ENCODE results near the gene IRF4.
"Not testable (repeated sequence)": the region's sequence is repeated elsewhere in the genome, so short reads cannot be mapped to it uniquely, and the experiment has no call there.

Gene IRF4

DNA sequence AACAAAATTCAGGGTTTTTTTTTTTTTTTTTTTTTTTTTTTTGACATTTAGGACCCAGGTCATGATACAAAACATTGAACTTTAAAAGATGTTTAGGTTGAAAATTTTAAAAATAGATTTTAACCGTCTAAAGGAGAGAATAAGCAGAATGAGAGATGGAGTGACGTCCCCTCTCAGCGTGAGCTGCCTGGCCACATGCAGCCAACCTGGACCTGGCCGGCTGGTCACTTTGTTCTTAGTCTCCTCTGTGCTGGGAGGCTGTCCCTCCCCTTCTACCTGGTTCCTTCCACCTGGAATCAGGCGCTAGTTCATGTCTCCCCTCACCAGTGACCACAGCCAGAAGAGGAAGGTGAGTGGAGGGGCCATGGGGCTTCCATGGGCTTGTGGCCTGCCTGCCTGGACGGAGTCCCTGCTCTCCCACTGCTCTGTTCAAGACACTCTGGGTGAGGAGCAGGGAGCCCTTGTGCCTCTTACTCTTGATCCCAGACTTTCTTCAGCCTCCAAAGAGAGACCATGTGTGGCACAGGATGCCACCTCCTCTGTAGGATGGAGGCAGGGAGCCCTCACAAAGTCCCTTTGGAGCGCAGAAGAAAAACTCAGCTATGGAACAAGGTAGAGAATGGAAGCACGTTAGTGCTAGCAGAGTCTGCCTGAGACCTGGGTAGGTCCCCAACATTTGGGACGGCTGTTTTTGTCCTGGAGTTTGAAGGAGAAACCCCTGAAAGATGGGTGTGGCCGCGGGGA, 31.7 kb downstream of the IRF4 start:
- no peak for DNase-seq

GRCh38 chr6:423799-424345, 32.3 kb downstream of the IRF4 start:
- no peak for DNase-seq

DNA sequence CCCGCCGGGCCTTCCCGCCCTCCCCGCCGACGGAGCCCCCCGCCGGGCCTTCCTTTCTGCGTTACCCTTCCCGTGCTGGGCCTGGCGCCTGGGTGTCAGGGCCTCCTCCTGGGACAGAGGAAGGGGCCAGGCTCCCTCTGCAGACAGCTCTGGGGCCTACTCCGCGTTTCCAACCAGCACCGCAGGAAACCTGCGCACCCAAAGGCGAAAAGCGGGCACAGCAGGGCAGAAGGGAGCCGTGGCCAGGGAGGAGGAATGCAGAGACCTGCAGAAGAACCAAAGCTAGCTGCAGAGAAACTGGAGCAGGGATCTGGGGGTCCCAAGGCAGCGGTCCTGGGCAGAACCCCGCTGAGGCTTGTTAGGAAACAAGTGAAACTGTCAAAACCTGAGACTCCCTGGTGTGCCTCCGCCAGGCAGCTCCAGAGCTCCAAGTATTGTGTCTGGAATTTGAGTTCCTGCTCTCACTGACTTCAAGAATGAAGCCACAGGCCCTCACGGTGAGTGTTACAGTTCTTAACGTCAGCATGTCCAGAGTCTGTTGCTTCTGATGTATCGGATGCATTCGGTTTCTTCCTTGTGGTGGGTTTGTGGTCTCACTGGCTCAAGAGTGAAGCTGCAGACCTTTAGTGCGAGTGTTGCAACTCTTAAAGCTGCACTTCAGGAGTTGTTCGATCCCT, 33.3 kb downstream of the IRF4 start:
- DNase-seq = no peak

GRCh38 chr6:425418-425788, 33.9 kb downstream of the IRF4 start:
- DNase-seq = not testable (repeated sequence)

DNA sequence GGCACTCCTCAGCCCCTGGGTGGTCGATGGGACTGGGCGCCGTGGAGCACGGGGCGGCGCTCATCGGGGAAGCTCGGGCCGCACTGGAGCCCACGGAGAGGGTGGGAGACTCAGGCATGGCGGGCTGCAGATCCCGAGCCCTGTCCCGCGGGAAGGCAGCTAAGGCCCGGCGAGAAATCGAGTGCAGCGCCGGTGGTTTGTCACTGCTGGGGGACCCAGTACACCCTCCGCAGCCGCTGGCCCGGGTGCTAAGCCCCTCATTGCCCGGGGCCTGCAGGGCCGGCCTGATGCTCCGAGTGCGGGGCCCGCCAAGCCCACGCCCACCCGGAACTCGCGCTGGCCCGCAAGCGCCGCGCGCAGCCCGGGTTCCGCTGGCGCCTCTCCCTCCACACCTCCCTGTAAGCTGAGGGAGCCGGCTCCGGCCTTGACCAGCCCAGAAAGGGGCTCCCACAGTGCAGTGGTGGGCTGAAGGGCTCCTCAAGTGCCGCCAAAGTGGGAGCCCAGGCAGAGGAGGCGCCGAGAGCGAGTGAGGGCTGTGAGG, 34.7 kb downstream of the IRF4 start:
- not testable (repeated sequence) for DNase-seq

- DNase-seq = no peak
Measured at GRCh38 chr6:428047-428603, 36.6 kb downstream of the IRF4 start.

DNA sequence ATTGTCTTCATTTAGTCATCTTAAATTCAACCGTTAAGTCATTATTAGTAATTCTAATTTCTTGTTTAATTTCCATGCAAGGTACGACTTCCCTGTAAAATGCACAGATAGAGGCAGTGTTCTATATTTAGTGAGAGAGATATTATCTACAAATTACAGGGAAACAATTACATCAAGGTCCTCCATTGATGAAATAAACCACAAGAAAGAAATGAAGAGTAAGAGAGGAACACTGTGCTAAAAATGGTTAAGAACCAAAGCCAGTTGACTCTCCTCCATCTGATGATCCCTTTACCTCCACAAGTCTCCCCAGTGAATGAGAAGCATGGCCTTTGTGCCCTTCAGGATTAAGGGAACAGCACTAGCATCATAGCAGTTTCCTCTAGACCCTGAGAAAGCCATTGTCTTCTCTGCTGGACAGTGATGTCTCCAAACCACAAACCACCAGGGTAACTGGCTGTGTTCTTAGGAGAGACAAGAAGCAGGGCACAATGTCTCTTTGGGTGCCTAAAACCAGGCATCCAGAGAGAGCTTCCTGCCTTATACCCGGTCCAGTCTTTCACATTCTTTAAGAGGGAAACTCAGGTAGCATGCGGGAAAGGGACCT, 38.1 kb downstream of the IRF4 start:
- DNase-seq = no peak

- no peak for DNase-seq
Measured at GRCh38 chr6:431504-431903, 40.0 kb downstream of the IRF4 start.

- DNase-seq = no peak
Measured at GRCh38 chr6:431986-432385, 40.4 kb downstream of the IRF4 start.

- DNase-seq = no peak
Measured at GRCh38 chr6:434051-434705, 42.6 kb downstream of the IRF4 start.

DNA sequence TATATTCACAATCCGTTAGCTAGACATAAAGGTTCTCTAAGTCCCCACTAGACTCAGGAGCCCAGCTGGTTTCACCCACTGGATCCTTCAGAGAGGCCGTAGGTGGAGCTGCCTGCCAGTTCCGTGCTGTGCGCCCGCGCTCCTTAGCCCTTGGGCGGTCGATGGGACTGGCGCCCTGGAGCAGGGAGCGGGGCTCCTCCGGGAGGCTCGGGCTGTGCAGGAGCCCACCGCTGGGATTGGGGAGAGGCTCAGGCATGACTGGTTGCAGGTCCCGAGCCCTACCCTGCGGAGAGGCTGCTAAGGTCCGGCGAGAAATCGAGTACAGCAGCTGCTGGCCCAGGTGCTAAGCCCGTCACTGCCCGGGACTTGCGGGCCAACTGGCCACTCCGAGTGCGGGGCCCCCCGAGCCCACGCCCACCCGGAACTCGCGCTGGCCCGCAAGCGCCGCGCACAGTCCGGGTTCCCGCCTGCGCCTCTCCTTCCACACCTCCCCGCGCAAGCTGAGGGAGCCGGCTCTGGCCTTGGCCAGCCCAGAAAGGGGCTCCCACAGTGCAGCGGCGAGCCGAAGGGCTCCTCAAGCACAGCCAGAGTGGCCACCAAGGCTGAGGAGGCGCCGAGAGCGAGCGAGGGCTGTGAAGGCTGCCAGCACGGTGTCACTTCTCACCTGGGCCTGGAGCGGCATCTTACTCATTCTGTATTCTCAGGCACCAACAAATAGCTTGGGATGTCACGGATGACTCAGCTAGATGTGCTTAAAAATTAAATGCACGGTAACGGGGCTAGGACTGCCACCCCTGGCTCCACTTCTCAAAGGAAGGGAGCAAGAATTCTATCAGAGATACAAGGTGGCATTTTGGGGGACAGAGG, 44.1 kb downstream of the IRF4 start:
- no peak for DNase-seq

DNA sequence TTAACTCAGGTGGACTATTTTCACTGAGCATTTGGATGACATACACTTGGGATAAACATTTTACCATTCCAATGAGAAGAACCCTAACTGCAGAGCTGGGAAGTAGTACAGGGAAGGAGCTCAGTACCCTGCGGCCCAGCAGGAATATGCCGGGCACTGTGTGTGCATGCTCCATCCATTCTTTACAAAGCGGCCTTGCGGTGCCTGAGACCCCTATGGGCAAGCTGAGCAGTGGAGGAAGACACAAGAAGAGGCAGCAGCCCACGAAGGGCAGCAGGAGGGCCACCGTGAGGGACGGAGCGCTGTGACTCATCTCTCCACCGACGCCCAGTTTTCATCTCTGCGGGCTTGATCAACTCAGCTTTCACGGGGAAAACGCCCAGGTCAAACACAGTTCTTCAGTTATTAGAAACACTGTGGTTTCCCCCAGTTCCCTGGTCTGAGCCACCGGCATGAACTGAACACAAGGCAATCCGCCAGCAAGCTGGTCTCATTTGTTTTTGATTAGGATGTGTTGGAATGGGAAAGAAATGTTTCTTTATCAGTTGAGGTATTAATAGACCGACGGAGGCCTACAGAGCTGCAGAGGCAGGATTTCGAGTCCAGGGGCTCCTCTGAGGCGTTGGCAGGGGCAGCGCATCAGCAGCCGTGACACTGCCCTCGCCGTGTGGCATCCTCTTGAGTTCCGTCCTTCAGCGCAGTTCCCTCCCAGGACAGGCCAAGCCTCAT, 44.9 kb downstream of the IRF4 start:
- no peak for DNase-seq

GRCh38 chr6:437037-437392, 45.5 kb downstream of the IRF4 start:
- no peak for DNase-seq

DNA sequence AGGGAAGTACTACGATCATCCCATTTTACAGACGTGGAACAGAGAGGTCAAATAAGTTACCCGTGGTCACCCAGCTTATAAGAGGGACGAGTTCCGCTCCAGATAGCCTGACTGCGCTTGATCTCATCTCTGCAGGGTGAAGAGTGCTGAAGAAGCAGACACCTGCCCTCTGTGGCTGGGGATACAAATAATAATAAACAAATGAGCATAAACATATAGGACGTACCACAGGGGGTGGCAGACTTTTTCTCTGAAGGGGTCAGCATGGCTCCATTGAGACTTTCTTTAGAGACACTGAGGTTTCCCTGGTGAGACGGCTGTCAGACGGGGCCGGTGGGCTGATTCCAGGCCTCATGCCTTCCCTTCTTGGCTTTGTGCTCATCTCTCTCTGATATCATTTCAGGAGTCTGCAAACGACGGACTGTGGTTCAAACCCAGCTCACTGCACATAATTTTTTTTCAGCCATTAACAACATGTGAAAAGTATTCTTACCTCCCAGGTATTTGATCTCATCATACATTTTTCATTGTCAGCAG, 47.1 kb downstream of the IRF4 start:
- no peak for DNase-seq

GRCh38 chr6:439641-440167, 48.2 kb downstream of the IRF4 start:
- no peak for DNase-seq

GRCh38 chr6:441126-441920, 49.8 kb downstream of the IRF4 start:
- DNase-seq = no peak

- DNase-seq = no peak
Measured at GRCh38 chr6:443621-444159, 52.1 kb downstream of the IRF4 start.

GRCh38 chr6:444653-445275, 53.2 kb downstream of the IRF4 start:
- no peak for DNase-seq

Measured in NCI-H2081 treated with DMSO at 0.1 percent for 48 hours (cell line).